Mammary epithelial cell (primary cell): ENCODE results near the gene ANO7.

Source experiments
- EZH2 ChIP-seq: IDR thresholded peaks from 2 replicates; pipeline ENCODE4 v1.6.1; 2012; ENCODE audit warnings: low read length, inconsistent platforms, borderline replicate concordance
- TF ChIP-seq, protein P1 (sequence below), 2 donors: IDR thresholded peaks in 1 of 2; conservative IDR thresholded peaks in 1 of 2; 2 replicates each; pipeline ENCODE4 v1.5.1; 2011 to 2012; ENCODE audit warnings: inconsistent platforms in 2 of 2, low read length in 2 of 2, mild to moderate bottlenecking in 2 of 2, control low read depth in 1 of 2, low read depth in 1 of 2; ENCODE audit not compliant: insufficient read depth in 1 of 2; ENCODE audit errors: extremely low read depth in 1 of 2

DNA sequence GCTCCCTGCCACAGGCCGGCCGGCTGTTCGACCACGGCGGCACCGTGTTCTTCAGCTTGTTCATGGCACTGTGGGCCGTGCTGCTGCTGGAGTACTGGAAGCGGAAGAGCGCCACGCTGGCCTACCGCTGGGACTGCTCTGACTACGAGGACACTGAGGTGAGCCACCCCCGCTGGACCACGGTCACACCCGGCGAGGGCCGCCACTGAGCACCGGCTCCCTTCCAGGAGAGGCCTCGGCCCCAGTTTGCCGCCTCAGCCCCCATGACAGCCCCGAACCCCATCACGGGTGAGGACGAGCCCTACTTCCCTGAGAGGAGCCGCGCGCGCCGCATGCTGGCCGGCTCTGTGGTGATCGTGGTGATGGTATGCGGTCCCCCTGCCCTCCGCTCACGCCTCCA is 20.8 kb downstream of the ANO7 start:
- TF ChIP-seq, protein P1, sequence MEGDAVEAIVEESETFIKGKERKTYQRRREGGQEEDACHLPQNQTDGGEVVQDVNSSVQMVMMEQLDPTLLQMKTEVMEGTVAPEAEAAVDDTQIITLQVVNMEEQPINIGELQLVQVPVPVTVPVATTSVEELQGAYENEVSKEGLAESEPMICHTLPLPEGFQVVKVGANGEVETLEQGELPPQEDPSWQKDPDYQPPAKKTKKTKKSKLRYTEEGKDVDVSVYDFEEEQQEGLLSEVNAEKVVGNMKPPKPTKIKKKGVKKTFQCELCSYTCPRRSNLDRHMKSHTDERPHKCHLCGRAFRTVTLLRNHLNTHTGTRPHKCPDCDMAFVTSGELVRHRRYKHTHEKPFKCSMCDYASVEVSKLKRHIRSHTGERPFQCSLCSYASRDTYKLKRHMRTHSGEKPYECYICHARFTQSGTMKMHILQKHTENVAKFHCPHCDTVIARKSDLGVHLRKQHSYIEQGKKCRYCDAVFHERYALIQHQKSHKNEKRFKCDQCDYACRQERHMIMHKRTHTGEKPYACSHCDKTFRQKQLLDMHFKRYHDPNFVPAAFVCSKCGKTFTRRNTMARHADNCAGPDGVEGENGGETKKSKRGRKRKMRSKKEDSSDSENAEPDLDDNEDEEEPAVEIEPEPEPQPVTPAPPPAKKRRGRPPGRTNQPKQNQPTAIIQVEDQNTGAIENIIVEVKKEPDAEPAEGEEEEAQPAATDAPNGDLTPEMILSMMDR (conservative IDR thresholded peaks at IDR 0.05 in 1 of 2, IDR thresholded peaks at IDR 0.05 in 1 of 2; ENCODE audit: extremely low read depth in 1 of 2, insufficient read depth in 1 of 2, low read depth in 1 of 2, low read length in 2 of 2), result no peak
- TF ChIP-seq EZH2, result no peak
